Common myeloid progenitor, CD34-positive (primary cell): Measurements from ENCODE around the gene B4GALT6.

ENCODE experiments used
- CTCF ChIA-PET: fragments of 350-600 bp; sonication (Branson Sonifier 250); formaldehyde crosslinking; loops from one replicate; lab custom pipeline; 2021; ENCODE audit warnings: antibody characterized with exemption; lab: Charles Lee
- POLR2A ChIA-PET: fragments of 350-600 bp; sonication (Branson Sonifier 250); formaldehyde crosslinking; loops from one replicate; lab custom pipeline; 2021; ENCODE audit warnings: antibody characterized with exemption; lab: Charles Lee
- DNase-seq, 3 donors: peaks; one replicate each; pipeline versions ENCODE4 v3.0.0 to v3.0.0-alpha.2; 2013
- H3K27ac ChIP-seq, 2 experiments: 1 replicate in 1 of 2; 2 replicates in 1 of 2; pipeline ENCODE4 v1.7.0; 2013; ENCODE audit warnings: inconsistent platforms in 2 of 2, low read length in 2 of 2, mild to moderate bottlenecking in 2 of 2, low read depth in 1 of 2, moderate library complexity in 1 of 2; ENCODE audit not compliant: severe bottlenecking in 2 of 2, insufficient read depth in 1 of 2, poor library complexity in 1 of 2
- H3K27me3 ChIP-seq, 5 experiments: replicated peaks in 2 of 5; 1 replicate in 3 of 5; 2 replicates in 2 of 5; pipeline versions ENCODE4 v1.6.1 to v1.7.0; 2013; ENCODE audit warnings: low read length in 4 of 5, mild to moderate bottlenecking in 2 of 5, moderate library complexity in 2 of 5, inconsistent platforms in 1 of 5; ENCODE audit not compliant: insufficient read depth in 5 of 5, control insufficient read depth in 4 of 5
- H3K36me3 ChIP-seq, 4 experiments: 1 replicate in 2 of 4; 2 replicates in 2 of 4; pipeline versions ENCODE4 v1.6.1 to v1.7.0; 2013; ENCODE audit warnings: low read length in 3 of 4, control low read depth in 1 of 4, mild to moderate bottlenecking in 1 of 4; ENCODE audit not compliant: control insufficient read depth in 4 of 4, insufficient read depth in 4 of 4
- H3K4me1 ChIP-seq, 4 experiments: 1 replicate in 3 of 4; 2 replicates in 1 of 4; pipeline versions ENCODE4 v1.6.1 to v1.7.1; 2013; ENCODE audit warnings: low read length in 3 of 4, mild to moderate bottlenecking in 3 of 4, control low read depth in 1 of 4, inconsistent platforms in 1 of 4, moderate library complexity in 1 of 4; ENCODE audit not compliant: control insufficient read depth in 4 of 4, insufficient read depth in 4 of 4; ENCODE audit errors: control extremely low read depth in 1 of 4
- H3K4me3 ChIP-seq, 7 experiments: 1 replicate in 4 of 7; 2 replicates in 3 of 7; pipeline versions ENCODE4 v1.5.1 to v1.7.0; 2013; ENCODE audit warnings: mild to moderate bottlenecking in 7 of 7, low read length in 6 of 7, moderate library complexity in 6 of 7, inconsistent platforms in 2 of 7, low read depth in 2 of 7, control low read depth in 1 of 7; ENCODE audit not compliant: insufficient read depth in 4 of 7, control insufficient read depth in 1 of 7; ENCODE audit errors: extremely low read depth in 1 of 7
- H3K9me3 ChIP-seq, 5 experiments: 1 replicate in 4 of 5; 2 replicates in 1 of 5; pipeline versions ENCODE4 v1.6.1 to v1.7.1; 2013; ENCODE audit warnings: low read length in 4 of 5, mild to moderate bottlenecking in 2 of 5, inconsistent platforms in 1 of 5, low read depth in 1 of 5, moderate library complexity in 1 of 5; ENCODE audit not compliant: control insufficient read depth in 4 of 5, insufficient read depth in 2 of 5; ENCODE audit errors: control extremely low read depth in 1 of 5
- WGBS: methylation state at CpG from one replicate; pipeline ENCODE4 v1.1.5; 2013; ENCODE audit not compliant: insufficient coverage; 5-methylcytosine and 5-hydroxymethylcytosine counted together

B4GALT6 gene

GRCh38 chr18:31677592-31677991 is 6.8 kb downstream of the B4GALT6 start:
- DNase-seq = peak in 2 of 3 donors; percentile 51 to 60
- Histone ChIP-seq H3K27me3 (no peaks in the 10 kb centered on the region), H3K27ac (peak overlapping the region in 1 of 2 experiments; percentile 52), H3K9me3 (no peaks in the 10 kb centered on the region), H3K4me3 (peak overlapping the region in 5 of 7 experiments; percentile 16 to 56 (median 42)), H3K36me3 (peaks cover 0 to 3% (median 0%) of the 10 kb centered on the region in 4 experiments), H3K4me1 (peaks cover 18 to 94% (median 68%) of the 10 kb centered on the region in 4 experiments)
- POLR2A ChIA-PET = no interaction called here
- CTCF ChIA-PET = interaction anchor here (0.6 to 4.5 kb wide), 10 partner anchors 10 to 92 kb away, joined by 3 to 31 read pairs (median 4); no protein-coding TSS in a partner anchor
- 0% methylated on average over 3 of the region's 6 CpGs for WGBS

DNA sequence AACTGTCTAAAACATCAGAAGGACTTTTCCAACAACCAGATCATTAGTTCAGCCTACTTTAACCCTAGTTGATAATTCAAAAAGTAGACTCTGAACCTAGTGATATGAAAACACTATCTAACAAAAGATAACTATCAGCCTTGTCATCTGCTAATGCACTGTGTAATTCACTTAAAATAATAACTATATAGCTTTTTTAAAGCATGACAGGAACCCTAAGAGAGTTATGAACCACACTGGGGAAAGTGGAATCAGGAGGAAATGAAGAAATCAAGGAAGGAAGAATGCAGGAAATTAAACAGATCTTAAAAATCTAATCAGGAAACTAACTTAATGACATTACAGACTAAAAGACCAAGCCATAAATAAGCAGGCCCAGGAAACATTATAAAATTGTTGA is 9.0 kb downstream of the B4GALT6 start:
- POLR2A ChIA-PET = no interaction called here
- no peaks in the 10 kb centered on the region for H3K9me3 ChIP-seq
- H3K27me3 ChIP-seq = no peaks in the 10 kb centered on the region
- H3K4me1 ChIP-seq = peaks cover 26 to 87% (median 57%) of the 10 kb centered on the region in 4 experiments
- CTCF ChIA-PET = interaction anchor here (4.5 kb wide), 1 partner anchor 9 kb away, joined by 31 read pairs; no protein-coding TSS in a partner anchor
- peaks cover 0 to 4% (median 0%) of the 10 kb centered on the region in 4 experiments for H3K36me3 ChIP-seq
- no peak for DNase-seq
- H3K27ac ChIP-seq = peak overlapping the region in 1 of 2 experiments; percentile 18
- no peak overlapping the region for H3K4me3 ChIP-seq

DNA sequence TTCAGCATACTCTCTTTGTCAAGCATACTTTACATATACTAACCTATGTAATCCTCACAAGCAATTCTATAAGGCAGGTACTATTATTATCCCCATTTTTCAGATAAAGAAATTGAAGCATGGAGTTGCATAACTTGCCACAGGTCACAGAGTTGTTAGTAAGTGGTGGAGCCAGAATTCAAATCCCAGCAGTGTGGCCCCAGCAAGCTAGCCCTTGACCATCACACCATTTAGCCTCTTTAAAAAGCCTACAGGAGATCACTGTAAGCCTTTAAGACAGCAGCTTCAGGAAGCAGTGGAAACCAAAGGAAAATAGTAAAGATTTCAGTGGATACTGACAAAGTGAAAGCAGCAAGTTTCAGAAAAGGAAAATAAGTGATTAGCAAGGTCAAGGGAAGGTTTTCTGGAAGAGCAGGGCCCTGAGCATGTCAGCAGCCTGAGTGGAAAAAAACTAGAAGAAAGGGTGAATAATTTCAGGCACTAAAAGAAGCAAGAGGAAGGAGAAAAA is 11.7 kb downstream of the B4GALT6 start:
- peaks cover 14 to 65% (median 33%) of the 10 kb centered on the region in 4 experiments for H3K4me1 ChIP-seq
- H3K9me3 ChIP-seq = no peaks in the 10 kb centered on the region
- H3K27ac ChIP-seq = peak overlapping the region; percentile 14 to 51
- H3K4me3 ChIP-seq = peak overlapping the region in 3 of 7 experiments; percentile 20 to 54 (median 25)
- H3K27me3 ChIP-seq = no peaks in the 10 kb centered on the region
- ChIA-PET CTCF (interaction anchor here (0.8 to 2.1 kb wide), 5 partner anchors 10 to 63 kb away, joined by 4 to 6 read pairs (median 5); partner anchors contain the start of gene B4GALT6), POLR2A (no interaction called here)
- DNase-seq = no peak
- peaks cover 0 to 3% (median 0%) of the 10 kb centered on the region in 4 experiments for H3K36me3 ChIP-seq

DNA sequence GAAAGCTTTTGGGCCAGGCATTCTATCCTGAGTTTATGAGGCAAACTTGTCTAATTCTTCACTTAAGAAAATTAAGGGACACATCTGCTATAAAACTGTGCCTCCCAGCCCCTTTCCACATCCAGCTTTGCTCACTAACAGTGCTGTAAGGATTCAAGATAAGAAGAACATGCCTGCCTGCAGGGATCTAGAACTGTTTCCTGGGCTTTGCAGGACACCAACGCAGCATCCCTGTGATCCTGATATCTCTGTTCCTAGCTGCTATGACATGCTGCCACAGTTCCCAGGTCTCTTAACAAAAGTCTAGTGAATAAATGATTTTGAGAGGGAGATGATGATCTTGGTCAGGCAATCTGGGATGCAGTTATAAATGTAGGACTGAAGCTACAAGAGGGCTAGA is 12.4 kb downstream of the B4GALT6 start:
- Histone ChIP-seq H3K27ac (no peak overlapping the region), H3K4me1 (peaks cover 14 to 59% (median 26%) of the 10 kb centered on the region in 4 experiments), H3K36me3 (peaks cover 0 to 3% (median 0%) of the 10 kb centered on the region in 4 experiments), H3K9me3 (no peaks in the 10 kb centered on the region), H3K4me3 (no peak overlapping the region), H3K27me3 (no peaks in the 10 kb centered on the region)
- CTCF ChIA-PET = interaction anchor here (0.7 to 2.1 kb wide), 5 partner anchors 11 to 62 kb away, joined by 3 to 6 read pairs (median 4); partner anchors contain the start of gene B4GALT6
- POLR2A ChIA-PET = no interaction called here
- no CpG with 5 or more reads among the region's 1 CpG for WGBS
- DNase-seq = no peak

- H3K36me3 ChIP-seq = peaks cover 0 to 13% (median 8%) of the 10 kb centered on the region in 4 experiments
- WGBS = 100% methylated on average over 1 of the region's 2 CpGs
- H3K4me1 ChIP-seq = peaks cover 13 to 40% (median 19%) of the 10 kb centered on the region in 4 experiments
- no peaks in the 10 kb centered on the region for H3K27me3 ChIP-seq
- no peaks in the 10 kb centered on the region for H3K9me3 ChIP-seq
- H3K4me3 ChIP-seq = no peak overlapping the region
- ChIA-PET CTCF (interaction anchor here (1.2 to 1.4 kb wide), 3 partner anchors 17 to 37 kb away, joined by 3 to 6 read pairs (median 3); no protein-coding TSS in a partner anchor), POLR2A (no interaction called here)
- DNase-seq = no peak
- no peak overlapping the region for H3K27ac ChIP-seq
Measured at GRCh38 chr18:31669541-31669940, 14.8 kb downstream of the B4GALT6 start.

- Histone ChIP-seq H3K4me3 (no peak overlapping the region), H3K36me3 (peaks cover 0 to 22% (median 18%) of the 10 kb centered on the region in 4 experiments), H3K9me3 (no peaks in the 10 kb centered on the region), H3K27me3 (no peaks in the 10 kb centered on the region), H3K4me1 (peaks cover 3 to 20% (median 5%) of the 10 kb centered on the region in 4 experiments), H3K27ac (no peak overlapping the region)
- POLR2A ChIA-PET = no interaction called here
- WGBS = 80% methylated on average over 1 of the region's 1 CpG
- DNase-seq = no peak
- CTCF ChIA-PET = interaction anchor here (1.2 to 4.4 kb wide), 4 partner anchors 8 to 21 kb away, joined by 3 to 31 read pairs (median 4); no protein-coding TSS in a partner anchor
Measured at GRCh38 chr18:31667185-31667584, 17.2 kb downstream of the B4GALT6 start.

DNA sequence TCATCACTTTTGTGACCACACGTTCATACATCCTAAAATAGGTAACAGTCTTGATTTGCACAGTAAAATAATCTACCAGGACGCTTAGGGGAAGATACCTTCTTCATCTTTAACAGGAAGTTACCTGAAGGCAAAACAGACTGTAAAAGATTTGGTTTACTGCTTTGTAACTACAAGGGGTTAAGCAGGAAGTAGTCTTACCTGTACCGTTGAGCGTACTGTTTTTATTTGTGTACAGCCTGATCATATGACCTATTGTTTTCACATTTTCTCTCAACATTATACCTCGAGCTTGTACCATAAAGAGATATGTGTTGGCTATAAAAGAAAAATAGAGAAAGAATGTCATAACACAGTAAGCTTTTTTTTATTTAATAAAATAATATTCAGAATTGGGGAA is 18.3 kb downstream of the B4GALT6 start:
- H3K4me3 ChIP-seq = no peak overlapping the region
- H3K36me3 ChIP-seq = peaks cover under 1 to 23% (median 19%) of the 10 kb centered on the region in 4 experiments
- no peaks in the 10 kb centered on the region for H3K27me3 ChIP-seq
- no peak for DNase-seq
- ChIA-PET POLR2A (no interaction called here), CTCF (interaction anchor here (1.2 to 4.4 kb wide), 5 partner anchors 10 to 53 kb away, joined by 3 to 31 read pairs (median 5); no protein-coding TSS in a partner anchor)
- H3K4me1 ChIP-seq = peaks cover 0 to 15% (median 4%) of the 10 kb centered on the region in 4 experiments
- H3K27ac ChIP-seq = no peak overlapping the region
- peaks cover 0 to under 1% (median 0%) of the 10 kb centered on the region in 5 experiments for H3K9me3 ChIP-seq
- 93% methylated on average over 2 of the region's 5 CpGs for WGBS
